Neural progenitor cell (in vitro differentiated cells): Measurements from ENCODE around the gene UGT2B17. TPM values are rescaled to one million over a fixed set of nuclear protein-coding genes. Genes with fewer than 3 reads are reported as not detected.
"Not testable (repeated sequence)": the region's sequence is repeated elsewhere in the genome, so short reads cannot be mapped to it uniquely, and the experiment has no call there.

ENCODE experiments used
- DNase-seq: peaks from one replicate; pipeline ENCODE4 v3.0.0-alpha.2; 2016; ENCODE audit warnings: low spot score
- H2AFZ ChIP-seq: fragments of 200-600 bp; sonication (generic); replicated peaks from 2 replicates; pipeline ENCODE4 v1.6.1; 2016; ENCODE audit warnings: antibody characterized with exemption
- H3F3A ChIP-seq: fragments of 200-600 bp; sonication (generic); 2 replicates; pipeline ENCODE4 v1.6.1; 2016; ENCODE audit warnings: antibody characterized with exemption, low read depth
- H3K27ac ChIP-seq: fragments of 200-600 bp; sonication (generic); 2 replicates; pipeline ENCODE4 v1.5.1; 2016; ENCODE audit warnings: mild to moderate bottlenecking
- H3K27me3 ChIP-seq: fragments of 200-600 bp; sonication (generic); 2 replicates; pipeline ENCODE4 v1.6.1; 2016; ENCODE audit warnings: mild to moderate bottlenecking, moderate library complexity
- H3K36me3 ChIP-seq: fragments of 200-600 bp; sonication (generic); 2 replicates; pipeline ENCODE4 v1.5.1; 2016
- H3K4me1 ChIP-seq: fragments of 200-600 bp; sonication (generic); 2 replicates; pipeline ENCODE4 v1.6.1; 2016; ENCODE audit warnings: mixed run types
- H3K4me2 ChIP-seq: fragments of 200-600 bp; sonication (generic); 2 replicates; pipeline ENCODE4 v1.6.1; 2016
- H3K4me3 ChIP-seq: fragments of 200-600 bp; sonication (generic); 2 replicates; pipeline ENCODE4 v1.5.1; 2016
- H3K79me2 ChIP-seq: fragments of 200-600 bp; sonication (generic); 2 replicates; pipeline ENCODE4 v1.6.1; 2016; ENCODE audit warnings: low read depth
- H3K9ac ChIP-seq: fragments of 200-600 bp; sonication (generic); 2 replicates; pipeline ENCODE4 v1.6.1; 2016
- H3K9me3 ChIP-seq: fragments of 200-600 bp; sonication (generic); 2 replicates; pipeline ENCODE4 v1.5.1; 2016; ENCODE audit warnings: low read depth
- H4K20me1 ChIP-seq: fragments of 200-600 bp; sonication (generic); 2 replicates; pipeline ENCODE4 v1.6.1; 2016; ENCODE audit warnings: low read depth
- H3K27ac Mint-ChIP-seq: 3 replicates; pipeline ENCODE4 v1.8.0; 2021; ENCODE audit warnings: mixed read lengths
- H3K27me3 Mint-ChIP-seq: 2 replicates; pipeline ENCODE4 v1.8.0; 2022; ENCODE audit warnings: low read depth, mild to moderate bottlenecking, inconsistent platforms, moderate library complexity, mixed read lengths; ENCODE audit not compliant: insufficient read depth
- H3K36me3 Mint-ChIP-seq: 3 replicates; pipeline ENCODE4 v1.8.0; 2021; ENCODE audit warnings: mixed read lengths
- H3K4me1 Mint-ChIP-seq: 3 replicates; pipeline ENCODE4 v1.8.0; 2021; ENCODE audit warnings: mixed read lengths
- H3K4me3 Mint-ChIP-seq: 3 replicates; pipeline ENCODE4 v1.8.0; 2021; ENCODE audit warnings: mild to moderate bottlenecking, moderate library complexity, mixed read lengths
- H3K9me3 Mint-ChIP-seq: 3 replicates; pipeline ENCODE4 v1.8.0; 2020; ENCODE audit warnings: mixed read lengths
- CTCF ChIP-seq: fragments of 200-600 bp; sonication (generic); IDR thresholded peaks from 2 replicates; pipeline ENCODE4 v1.5.1; 2017; ENCODE audit warnings: antibody characterized with exemption, mild to moderate bottlenecking
- EZH2 ChIP-seq: fragments of 200-600 bp; sonication (generic); IDR thresholded peaks from 2 replicates; pipeline ENCODE4 v1.6.1; 2017; ENCODE audit warnings: antibody characterized with exemption, mild to moderate bottlenecking, moderate library complexity
- EZH2phosphoT487 ChIP-seq: fragments of 200-600 bp; sonication (generic); IDR thresholded peaks from 2 replicates; pipeline ENCODE4 v1.6.1; 2017; ENCODE audit warnings: antibody characterized with exemption
- total RNA-seq: library from RNA; depleted of rRNA; stranded (reverse); fragments of >200 nt; gene quantifications from 2 replicates; pipeline ENCODE4 v1.2.3, GENCODE V29; 2015; ENCODE audit warnings: low replicate concordance

UGT2B17 gene
- total RNA-seq, 1 donor from 2014 or later: not detected

- Histone ChIP-seq H3K27me3 (no peaks in the 10 kb centered on the region), H3F3A (no peaks in the 10 kb centered on the region), H3K4me1 (no peaks in the 10 kb centered on the region), H3K9ac (no peak overlapping the region), H3K4me3 (no peak overlapping the region), H4K20me1 (no peaks in the 10 kb centered on the region), H3K79me2 (no peaks in the 10 kb centered on the region), H3K27ac (no peak overlapping the region), H3K4me2 (no peak overlapping the region), H3K9me3 (no peaks in the 10 kb centered on the region), H2AFZ (no peak overlapping the region), H3K36me3 (no peaks in the 10 kb centered on the region)
- Mint-ChIP-seq H3K9me3 (no peaks in the 10 kb centered on the region), H3K4me1 (no peaks in the 10 kb centered on the region), H3K27me3 (no peaks in the 10 kb centered on the region), H3K27ac (no peak overlapping the region), H3K36me3 (no peaks in the 10 kb centered on the region), H3K4me3 (no peak overlapping the region)
- no peak for DNase-seq
- TF ChIP-seq CTCF (no peak), EZH2 (no peak), EZH2phosphoT487 (no peak)
Measured at GRCh38 chr4:68536375-68536774, 39.7 kb downstream of the UGT2B17 start.

- Histone ChIP-seq H3K4me2 (no peak overlapping the region), H3K4me3 (no peak overlapping the region), H3K9me3 (no peaks in the 10 kb centered on the region), H4K20me1 (no peaks in the 10 kb centered on the region), H3K9ac (no peak overlapping the region), H3F3A (no peaks in the 10 kb centered on the region), H3K79me2 (no peaks in the 10 kb centered on the region), H3K4me1 (no peaks in the 10 kb centered on the region), H3K36me3 (no peaks in the 10 kb centered on the region), H3K27me3 (no peaks in the 10 kb centered on the region), H3K27ac (no peak overlapping the region), H2AFZ (no peak overlapping the region)
- Mint-ChIP-seq H3K4me1 (no peaks in the 10 kb centered on the region), H3K27me3 (no peaks in the 10 kb centered on the region), H3K27ac (no peak overlapping the region), H3K4me3 (no peak overlapping the region), H3K36me3 (no peaks in the 10 kb centered on the region), H3K9me3 (no peaks in the 10 kb centered on the region)
- TF ChIP-seq CTCF: no peak
- no peak for DNase-seq
Measured at GRCh38 chr4:68535974-68536373, 40.1 kb downstream of the UGT2B17 start.

GRCh38 chr4:68522232-68522631 is 53.9 kb downstream of the UGT2B17 start:
- not testable (repeated sequence) for H3K9ac ChIP-seq, H3F3A ChIP-seq, H4K20me1 ChIP-seq, H3K27me3 ChIP-seq, H3K4me3 ChIP-seq, H3K9me3 Mint-ChIP-seq, DNase-seq, H3K4me1 Mint-ChIP-seq, H3K36me3 Mint-ChIP-seq, H3K36me3 ChIP-seq, H3K27ac Mint-ChIP-seq, H3K27me3 Mint-ChIP-seq, H3K79me2 ChIP-seq, H3K4me2 ChIP-seq, H3K4me1 ChIP-seq, H3K4me3 Mint-ChIP-seq, H2AFZ ChIP-seq, H3K27ac ChIP-seq, H3K9me3 ChIP-seq

- H3K4me3 Mint-ChIP-seq: no peak overlapping the region
- no peak overlapping the region for H3K27ac Mint-ChIP-seq
- Histone ChIP-seq H3K9me3 (no peaks in the 10 kb centered on the region), H3K4me1 (no peaks in the 10 kb centered on the region), H2AFZ (no peak overlapping the region), H3K79me2 (no peaks in the 10 kb centered on the region), H3K9ac (no peak overlapping the region), H3K36me3 (no peaks in the 10 kb centered on the region), H4K20me1 (no peaks in the 10 kb centered on the region), H3K4me3 (no peak overlapping the region), H3K27me3 (no peaks in the 10 kb centered on the region), H3K27ac (no peak overlapping the region), H3K4me2 (no peak overlapping the region), H3F3A (no peaks in the 10 kb centered on the region)
- no peaks in the 10 kb centered on the region for H3K4me1 Mint-ChIP-seq
- H3K9me3 Mint-ChIP-seq: no peaks in the 10 kb centered on the region
- no peaks in the 10 kb centered on the region for H3K36me3 Mint-ChIP-seq
- TF ChIP-seq EZH2phosphoT487 (no peak), CTCF (no peak), EZH2 (no peak)
- no peaks in the 10 kb centered on the region for H3K27me3 Mint-ChIP-seq
- no peak for DNase-seq
Measured at GRCh38 chr4:68520985-68521384, 55.1 kb downstream of the UGT2B17 start.
